Thyroid gland (tissue), 4 donors: ENCODE measurements around the gene AGGF1. TPM values are rescaled to one million over a fixed set of nuclear protein-coding genes. Genes with fewer than 3 reads are reported as not detected.

ENCODE experiments used
- DNase-seq, 2 donors: peaks; one replicate each; pipeline ENCODE4 v3.0.0-alpha.2; 2019
- H3K27ac ChIP-seq, 3 donors: fragments of 200-600 bp; sonication (generic); 1 replicate in 2 of 3; 2 replicates in 1 of 3; pipeline ENCODE4 v1.5.1; 2016 to 2019; ENCODE audit warnings: mild to moderate bottlenecking in 1 of 3, moderate library complexity in 1 of 3
- H3K27me3 ChIP-seq: fragments of 200-600 bp; sonication (generic); one replicate; pipeline ENCODE4 v1.5.1; 2019
- H3K36me3 ChIP-seq, 2 donors: fragments of 200-600 bp; sonication (generic); one replicate each; pipeline ENCODE4 v1.5.1; 2016 to 2019
- H3K4me1 ChIP-seq, 2 donors: fragments of 200-600 bp; sonication (generic); one replicate each; pipeline ENCODE4 v1.5.1; 2017 to 2019
- H3K4me3 ChIP-seq, 3 donors: fragments of 200-600 bp; sonication (generic); replicated peaks in 1 of 3; 1 replicate in 2 of 3; 2 replicates in 1 of 3; pipeline ENCODE4 v1.5.1; 2016; ENCODE audit warnings: mild to moderate bottlenecking in 1 of 3
- H3K9me3 ChIP-seq: fragments of 200-600 bp; sonication (generic); one replicate; pipeline ENCODE4 v1.5.1; 2017
- POLR2A ChIP-seq, 2 donors: fragments of 450-650 bp; IDR thresholded peaks; one replicate each; pipeline ENCODE4 v1.6.1; 2017; ENCODE audit warnings: antibody characterized with exemption in 2 of 2, mild to moderate bottlenecking in 2 of 2, moderate library complexity in 1 of 2
- WGBS, 2 donors: methylation state at CpG; one replicate each; pipeline ENCODE4 v1.1.5; 2017; 5-methylcytosine and 5-hydroxymethylcytosine counted together
- intact Hi-C: fragments of 100-400 bp; cut with DNase I; formaldehyde crosslinking; loops from one replicate; pipeline ENCODE4 v1.15.1; 2023
- total RNA-seq, 4 donors: library from RNA; depleted of rRNA; stranded (reverse); fragments of >200 nt; gene quantifications; one replicate each; pipeline ENCODE4 v1.2.3, GENCODE V29; 2016
- TF ChIP-seq, protein P1 (sequence below), 6 experiments: fragments of 200-600 bp in 3 of 6; fragments of 450-650 bp in 3 of 6; sonication (generic) in 3 of 6; IDR thresholded peaks; one replicate each; pipeline ENCODE4 v1.5.1; 2016 to 2019; ENCODE audit warnings: antibody characterized with exemption in 6 of 6, mild to moderate bottlenecking in 2 of 6, inconsistent platforms in 1 of 6, moderate library complexity in 1 of 6

Gene AGGF1
- total RNA-seq, 4 donors from 2014 or later = 24.9 to 43.7 (median 28.3) TPM

DNA sequence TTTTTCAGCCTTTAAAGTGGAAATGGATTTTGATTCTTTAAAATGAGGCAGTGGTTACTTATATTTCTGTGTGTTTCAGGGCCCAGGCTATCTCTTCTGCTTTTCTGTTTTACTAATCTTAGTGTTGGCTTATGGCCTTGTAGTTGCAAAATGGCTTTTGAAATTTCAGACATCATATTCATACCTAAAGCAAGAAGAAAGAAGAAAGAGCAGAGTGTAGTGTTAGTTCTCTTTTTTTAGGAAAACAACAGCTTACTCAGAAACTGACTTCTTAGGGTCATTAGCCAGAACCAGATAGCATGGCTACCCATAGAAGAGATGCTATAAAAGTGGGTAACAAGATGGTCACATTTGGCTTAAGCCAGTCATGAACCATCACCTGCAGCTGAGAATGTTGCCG, 36.0 kb downstream of the AGGF1 start:
- Histone ChIP-seq H3K27ac (no peak overlapping the region), H3K9me3 (no peaks in the 10 kb centered on the region), H3K4me3 (no peak overlapping the region), H3K27me3 (no peaks in the 10 kb centered on the region), H3K36me3 (no peaks in the 10 kb centered on the region), H3K4me1 (no peaks in the 10 kb centered on the region)
- intact Hi-C loops = loop anchor here (10.0 kb wide), 1 partner anchor 429 kb away; the partner anchor contains the start of gene WDR41
- DNase-seq = no peak
- WGBS, 2 donors = 75 to 88% methylated on average over 1 of the region's 1 CpG
- TF ChIP-seq, protein P1, sequence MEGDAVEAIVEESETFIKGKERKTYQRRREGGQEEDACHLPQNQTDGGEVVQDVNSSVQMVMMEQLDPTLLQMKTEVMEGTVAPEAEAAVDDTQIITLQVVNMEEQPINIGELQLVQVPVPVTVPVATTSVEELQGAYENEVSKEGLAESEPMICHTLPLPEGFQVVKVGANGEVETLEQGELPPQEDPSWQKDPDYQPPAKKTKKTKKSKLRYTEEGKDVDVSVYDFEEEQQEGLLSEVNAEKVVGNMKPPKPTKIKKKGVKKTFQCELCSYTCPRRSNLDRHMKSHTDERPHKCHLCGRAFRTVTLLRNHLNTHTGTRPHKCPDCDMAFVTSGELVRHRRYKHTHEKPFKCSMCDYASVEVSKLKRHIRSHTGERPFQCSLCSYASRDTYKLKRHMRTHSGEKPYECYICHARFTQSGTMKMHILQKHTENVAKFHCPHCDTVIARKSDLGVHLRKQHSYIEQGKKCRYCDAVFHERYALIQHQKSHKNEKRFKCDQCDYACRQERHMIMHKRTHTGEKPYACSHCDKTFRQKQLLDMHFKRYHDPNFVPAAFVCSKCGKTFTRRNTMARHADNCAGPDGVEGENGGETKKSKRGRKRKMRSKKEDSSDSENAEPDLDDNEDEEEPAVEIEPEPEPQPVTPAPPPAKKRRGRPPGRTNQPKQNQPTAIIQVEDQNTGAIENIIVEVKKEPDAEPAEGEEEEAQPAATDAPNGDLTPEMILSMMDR (IDR thresholded peaks at IDR 0.05) = no peak
- TF ChIP-seq POLR2A (IDR thresholded peaks at IDR 0.05) = no peak

DNA sequence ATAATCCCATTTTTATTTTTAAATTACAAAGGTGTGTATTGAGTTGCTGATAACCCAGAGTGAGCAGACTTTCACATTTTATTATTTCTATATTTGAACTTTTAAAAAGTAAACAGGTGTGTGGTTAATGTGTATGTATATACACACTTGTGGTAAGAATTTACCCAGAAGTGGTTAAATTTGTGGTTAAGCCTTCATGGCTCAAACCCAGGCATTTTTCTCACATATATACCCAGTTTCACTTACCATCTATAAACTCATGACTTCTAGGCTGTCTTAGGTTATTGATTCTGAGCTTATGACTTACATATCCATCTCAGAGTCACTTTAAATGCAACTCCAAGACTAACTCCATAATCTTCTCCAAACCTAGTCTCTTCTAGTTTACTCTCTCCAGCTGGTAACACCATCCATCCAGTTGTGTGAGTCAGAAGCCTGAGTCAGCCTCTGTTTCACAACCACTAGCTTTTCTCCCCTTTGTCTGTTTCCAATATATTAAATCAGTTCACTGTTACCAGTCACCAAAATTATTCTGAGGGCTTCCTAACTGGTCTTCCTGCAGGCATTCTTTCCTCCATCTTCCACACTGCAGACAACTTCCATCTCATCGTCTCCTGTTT, 36.7 kb downstream of the AGGF1 start:
- intact Hi-C loops = loop anchor here (10.0 kb wide), 1 partner anchor 428 kb away; the partner anchor contains the start of gene WDR41
- 98 to 100% methylated on average over 1 of the region's 1 CpG for WGBS, 2 donors

DNA sequence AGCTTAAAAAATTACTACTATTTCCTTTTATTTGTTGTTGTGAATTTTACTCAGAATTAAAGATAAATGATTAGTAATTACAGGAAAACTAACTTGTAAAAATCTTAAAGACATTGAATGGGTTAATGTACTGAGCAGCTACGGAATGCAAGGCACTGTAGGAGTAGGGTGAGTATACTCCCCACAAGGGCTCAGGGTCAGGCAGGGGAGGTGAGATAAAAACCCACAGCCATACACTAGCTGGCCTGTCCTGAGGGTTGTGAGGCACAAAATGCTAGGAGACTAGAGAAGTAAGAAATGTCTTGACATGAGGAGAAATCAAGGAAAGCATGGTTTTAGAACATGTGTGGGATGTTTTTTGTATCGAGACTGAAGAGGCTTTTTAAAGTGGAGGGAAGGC, 43.5 kb downstream of the AGGF1 start:
- H3K4me3 ChIP-seq = no peak overlapping the region
- no peaks in the 10 kb centered on the region for H3K36me3 ChIP-seq
- H3K4me1 ChIP-seq = peaks cover 7 to 13% of the 10 kb centered on the region in 2 donors
- WGBS, 2 donors = 81% methylated on average over 2 of the region's 2 CpGs
- no peak for DNase-seq
- H3K27me3 ChIP-seq = no peaks in the 10 kb centered on the region
- no peak overlapping the region for H3K27ac ChIP-seq
- TF ChIP-seq, protein P1 (IDR thresholded peaks at IDR 0.05) = no peak
- TF ChIP-seq POLR2A (IDR thresholded peaks at IDR 0.05) = no peak
- intact Hi-C loops = no loop called here
- no peaks in the 10 kb centered on the region for H3K9me3 ChIP-seq

More for the DNA sequence above, 36.7 kb downstream of the AGGF1 start:
- TF ChIP-seq POLR2A (IDR thresholded peaks at IDR 0.05) = no peak
- TF ChIP-seq, protein P1 (IDR thresholded peaks at IDR 0.05) = no peak
- no peak overlapping the region for H3K4me3 ChIP-seq
- DNase-seq = no peak
- H3K9me3 ChIP-seq = no peaks in the 10 kb centered on the region
- H3K36me3 ChIP-seq = no peaks in the 10 kb centered on the region
- no peak overlapping the region for H3K27ac ChIP-seq
- H3K27me3 ChIP-seq = no peaks in the 10 kb centered on the region
- no peaks in the 10 kb centered on the region for H3K4me1 ChIP-seq

DNA sequence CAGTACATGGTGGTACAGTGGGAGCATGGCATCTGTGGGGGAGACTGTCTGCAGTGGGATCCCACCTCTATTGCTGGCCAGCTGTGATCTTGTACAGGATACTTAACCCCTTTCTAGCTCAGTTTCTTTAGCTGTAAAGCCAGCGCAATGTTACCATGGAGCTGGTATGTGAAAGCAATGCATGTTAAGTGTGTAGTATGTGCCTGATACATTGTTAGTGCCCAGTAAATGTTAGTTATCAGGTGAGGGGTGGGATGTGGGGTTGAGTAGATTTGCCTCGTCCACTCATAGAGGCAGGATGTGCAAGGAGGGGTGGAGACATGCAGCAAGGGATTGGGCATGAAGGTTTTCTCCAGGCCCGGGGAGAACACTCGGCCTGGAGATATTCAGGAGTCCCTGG, 44.5 kb downstream of the AGGF1 start:
- DNase-seq = no peak
- Histone ChIP-seq H3K4me1 (peaks cover 7 to 13% of the 10 kb centered on the region in 2 donors), H3K4me3 (no peak overlapping the region), H3K27me3 (no peaks in the 10 kb centered on the region), H3K9me3 (no peaks in the 10 kb centered on the region), H3K27ac (no peak overlapping the region), H3K36me3 (no peaks in the 10 kb centered on the region)
- 85 to 95% methylated on average over 4 of the region's 4 CpGs for WGBS, 2 donors
- TF ChIP-seq POLR2A (IDR thresholded peaks at IDR 0.05) = no peak
- TF ChIP-seq, protein P1 (IDR thresholded peaks at IDR 0.05) = no peak
- intact Hi-C loops = no loop called here

DNA sequence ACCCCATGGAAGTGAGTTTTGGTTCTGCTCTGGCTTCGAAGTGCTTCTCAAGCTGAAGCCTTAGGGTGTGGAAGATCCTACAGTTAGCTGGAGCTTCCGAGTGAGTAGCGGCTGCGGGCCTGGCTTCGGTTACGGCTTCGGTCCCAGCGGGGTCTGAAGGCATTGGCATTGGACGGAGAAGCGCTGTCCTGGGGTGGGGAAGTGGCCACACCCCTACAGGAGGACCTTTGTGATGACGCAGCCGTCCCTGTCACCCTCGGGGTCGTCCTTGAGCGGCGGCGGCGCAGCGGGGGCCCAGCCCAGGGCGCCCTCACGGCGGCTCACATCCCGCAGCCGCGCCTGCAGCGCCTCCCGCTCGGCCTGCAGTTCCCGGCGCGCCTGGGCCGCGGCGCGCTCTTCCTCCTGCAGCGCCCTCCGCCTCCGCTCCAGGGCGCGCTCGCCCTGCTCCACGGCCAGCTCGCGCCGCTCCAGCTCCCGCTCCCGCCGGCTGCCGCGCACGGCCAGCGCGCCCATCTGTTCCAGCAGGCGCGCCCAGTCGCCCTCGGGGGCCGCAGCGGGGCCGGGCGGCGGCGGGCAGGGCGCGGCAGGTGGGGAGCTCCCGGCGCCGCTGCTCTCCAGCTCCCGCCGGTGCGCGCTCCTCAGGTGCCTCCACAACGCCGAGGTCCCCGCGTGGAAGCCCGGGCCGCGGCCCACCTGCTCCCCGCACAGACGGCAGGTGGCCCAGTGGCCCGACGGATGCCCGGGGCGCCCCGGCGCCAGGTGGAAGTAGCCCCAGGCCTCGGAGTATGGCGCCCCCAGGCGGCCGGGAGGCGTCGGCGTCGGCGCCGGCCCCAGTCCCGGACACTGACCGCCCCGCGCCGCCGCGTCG, 47.0 kb downstream of the AGGF1 start:
- DNase-seq = peak; percentile 66 to 72
- Histone ChIP-seq H3K36me3 (no peaks in the 10 kb centered on the region), H3K27me3 (no peaks in the 10 kb centered on the region), H3K9me3 (no peaks in the 10 kb centered on the region), H3K27ac (peak overlapping the region; percentile 60 to 68 (median 60)), H3K4me1 (peaks cover 12 to 21% of the 10 kb centered on the region in 2 donors), H3K4me3 (peak overlapping the region in 1 of 3 donors; percentile 30)
- WGBS, 2 donors = 28 to 37% methylated on average over 6 to 20 of the region's 105 CpGs
- intact Hi-C loops = no loop called here
- TF ChIP-seq POLR2A (IDR thresholded peaks at IDR 0.05) = peak in 1 of 2 donors; percentile 34
- TF ChIP-seq, protein P1 (IDR thresholded peaks at IDR 0.05) = peak in 5 of 6 experiments; percentile 23 to 75 (median 53)
